Kasumi-1 (cell line): ENCODE results near the gene ADNP.

ENCODE experiments used
- DNase-seq, 2 experiments: peaks; one replicate each; lab custom pipeline; 2025; lab: John Stamatoyannopoulos, UW

The ADNP gene

DNA sequence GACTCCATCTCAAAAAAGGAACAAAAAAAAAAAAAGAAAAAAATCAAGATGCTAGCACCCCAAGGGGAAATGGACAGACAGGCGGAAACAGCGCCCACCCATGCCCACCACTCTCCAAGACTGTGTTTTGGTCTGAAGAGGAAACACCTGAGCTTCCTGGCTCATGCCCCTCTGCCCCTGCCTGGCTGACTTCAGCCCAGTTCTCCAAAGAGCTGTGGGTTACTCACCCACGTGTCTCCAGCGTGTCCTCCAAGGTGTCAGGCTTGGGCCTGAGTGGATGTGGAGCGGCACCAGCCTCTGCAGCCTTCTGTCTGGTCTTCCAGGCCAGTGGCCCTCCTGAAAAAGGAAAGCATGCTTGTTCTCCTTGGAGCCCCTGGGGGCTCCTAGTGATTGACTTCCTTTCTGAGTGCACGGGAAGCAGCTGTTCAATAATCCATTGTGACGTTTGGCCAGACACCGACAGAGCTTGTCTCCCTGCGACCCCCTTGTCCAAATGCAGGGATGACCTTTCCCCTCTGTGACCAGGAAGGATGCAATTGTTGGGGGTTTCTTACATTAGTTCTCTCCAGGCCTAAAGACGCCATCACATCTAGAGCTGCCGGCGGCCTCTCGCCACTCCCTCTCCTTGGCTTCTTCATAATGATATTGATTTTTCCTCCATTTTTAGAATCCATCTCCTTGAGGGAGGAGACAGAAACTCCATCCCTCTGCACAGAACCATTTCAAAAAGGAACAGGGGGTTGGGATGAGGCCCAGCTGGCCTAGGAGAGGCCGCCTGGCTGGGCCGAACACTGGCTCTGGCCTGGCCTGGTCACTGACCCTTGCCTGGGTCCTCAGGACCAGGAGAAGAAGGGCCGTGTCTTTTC, 58.4 kb downstream of the ADNP start:
- no peak for DNase-seq

- DNase-seq: no peak
Observed at GRCh38 chr20:50870561-50871161, 60.6 kb downstream of the ADNP start.

DNA sequence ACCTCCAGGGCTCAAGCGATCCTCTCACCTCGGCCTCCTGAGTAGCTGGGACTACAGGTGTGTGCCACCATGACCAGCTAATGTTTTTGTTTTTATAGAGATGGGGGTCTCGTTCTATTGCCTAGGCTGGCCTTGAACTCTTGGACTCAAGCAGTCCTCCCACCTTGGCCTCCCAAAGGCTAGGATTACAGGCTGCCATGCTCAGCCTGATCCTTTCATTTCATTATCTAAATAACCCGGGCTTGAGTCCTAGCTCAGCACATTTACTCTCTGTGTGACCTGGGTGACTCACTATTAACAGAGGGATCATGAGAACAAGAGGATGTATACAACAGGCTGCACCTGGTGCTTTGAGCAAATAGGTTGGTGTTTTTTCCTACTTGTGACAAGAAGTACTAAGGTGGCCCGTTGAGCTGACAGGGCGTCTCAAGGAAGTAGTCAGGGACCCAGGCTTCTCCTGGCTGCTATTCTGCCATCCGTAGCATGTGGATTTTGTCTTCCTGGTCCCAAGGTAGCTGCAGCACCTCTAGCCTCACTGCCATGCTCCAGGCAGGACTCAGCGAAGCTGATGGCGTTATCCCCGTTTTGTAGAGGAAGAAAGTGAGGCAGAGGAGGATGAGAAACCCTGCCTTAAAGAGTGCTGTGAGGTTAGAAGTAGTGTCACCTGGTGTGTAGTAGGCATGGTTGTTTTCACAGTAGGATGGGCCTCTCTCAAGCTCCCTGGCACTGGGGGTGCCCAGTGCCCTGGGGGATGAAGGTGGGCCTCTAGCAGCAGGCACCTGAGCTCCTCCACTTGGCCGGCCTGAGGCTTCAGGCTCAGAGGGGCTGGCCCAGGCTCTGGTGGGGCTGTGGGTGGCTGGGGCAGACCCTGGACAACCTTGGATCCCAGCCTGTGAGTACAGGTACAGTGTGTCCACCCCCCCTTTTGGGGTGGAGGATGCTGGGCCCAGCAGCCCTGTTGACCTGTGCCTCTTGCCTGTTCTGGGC, 62.4 kb downstream of the ADNP start:
- DNase-seq: no peak

GRCh38 chr20:50867805-50868204, 63.4 kb downstream of the ADNP start:
- DNase-seq: no peak

- DNase-seq: no peak
Observed at GRCh38 chr20:50866831-50867230, 64.4 kb downstream of the ADNP start.

DNA sequence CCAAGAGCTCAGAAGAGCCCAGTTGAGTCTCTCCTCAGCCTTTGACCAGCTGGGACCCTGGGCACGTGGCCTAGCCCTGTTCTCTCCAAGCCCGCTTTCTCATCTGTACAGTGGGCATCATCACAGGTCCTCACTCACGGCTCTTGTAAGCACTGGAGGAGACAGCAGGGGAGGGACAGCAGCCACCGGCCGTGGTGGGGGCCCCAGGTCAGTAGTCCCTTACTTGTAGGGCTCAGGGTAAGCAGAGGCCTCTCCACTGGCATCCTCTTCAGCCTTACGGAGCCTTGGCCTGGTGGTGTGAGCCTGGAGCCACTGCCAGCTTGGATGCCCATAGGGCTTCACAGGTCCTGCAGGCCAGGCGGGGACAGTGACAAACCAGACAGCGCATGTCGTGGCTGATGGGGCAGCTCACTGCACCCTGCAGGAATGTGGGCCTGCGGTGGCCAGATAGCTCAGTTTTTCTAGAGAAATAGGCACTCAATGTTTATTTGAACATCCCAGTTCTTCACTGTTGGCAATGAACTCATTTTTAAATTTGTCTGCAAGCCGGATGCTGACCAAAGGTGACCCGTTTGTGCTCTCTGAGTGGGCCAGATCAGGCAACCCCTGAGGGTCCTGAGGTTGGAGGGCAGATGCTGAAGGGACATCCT, 65.1 kb downstream of the ADNP start:
- DNase-seq: no peak

DNA sequence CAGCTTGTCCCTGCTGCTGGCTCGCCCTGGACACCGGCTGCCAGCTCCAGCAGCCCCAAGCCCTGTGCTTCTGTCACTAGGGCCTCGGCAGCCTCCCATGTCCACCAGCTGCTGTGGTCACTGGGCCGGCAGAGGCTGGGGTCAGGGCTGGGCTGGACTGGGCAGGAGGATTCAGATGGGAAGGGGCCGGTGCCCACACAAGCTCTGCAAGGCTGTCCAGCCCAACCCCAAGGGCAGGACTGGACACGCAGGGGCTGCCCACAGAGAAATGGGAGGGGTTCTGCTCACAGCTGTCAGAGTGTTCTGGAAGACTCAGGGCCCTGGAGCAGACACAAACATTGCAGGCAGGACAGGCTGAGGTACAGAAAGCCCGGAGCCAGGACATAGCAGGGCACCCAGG, 65.6 kb downstream of the ADNP start:
- DNase-seq: no peak

GRCh38 chr20:50865114-50865513, 66.1 kb downstream of the ADNP start:
- no peak for DNase-seq

DNA sequence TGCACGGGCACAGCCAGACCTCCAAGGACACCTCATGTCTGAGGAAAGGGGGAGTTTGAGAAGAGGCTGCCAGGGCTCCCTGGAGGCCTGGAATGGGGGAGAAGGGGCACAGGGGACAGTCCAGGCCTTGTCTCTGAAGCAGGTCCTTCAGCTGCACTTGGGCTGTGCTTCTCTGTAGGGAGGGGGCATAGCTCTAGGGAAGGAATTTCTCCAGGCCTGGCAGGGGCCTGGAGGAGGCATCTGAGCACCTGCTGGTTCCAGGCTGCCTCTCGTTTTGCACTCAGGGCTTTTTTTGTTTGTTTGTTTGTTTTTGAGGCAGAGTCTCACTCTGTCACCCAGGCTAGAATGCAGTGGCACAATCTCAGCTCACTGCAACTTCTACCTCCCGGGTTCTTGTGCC, 68.7 kb downstream of the ADNP start:
- no peak for DNase-seq

DNA sequence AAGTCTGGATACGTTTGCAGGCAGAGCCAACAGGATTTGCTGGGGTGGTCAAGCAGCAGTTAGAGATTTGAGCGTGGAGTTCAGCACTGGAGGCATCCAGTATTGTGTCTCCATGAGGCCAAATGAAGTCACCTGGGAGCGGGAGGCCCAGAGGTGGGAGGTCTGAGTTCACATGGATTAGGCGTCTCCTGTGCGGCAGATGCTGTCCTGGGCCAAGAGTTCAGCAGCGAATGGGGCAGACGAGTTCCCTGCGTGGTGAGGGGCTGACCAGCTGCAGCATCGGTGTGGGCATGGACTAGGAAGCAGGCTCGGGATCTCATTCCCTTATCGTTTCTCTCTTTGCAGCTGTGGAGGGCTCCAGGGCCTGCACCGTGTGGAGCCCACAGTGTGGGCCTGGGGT, 70.2 kb downstream of the ADNP start:
- no peak for DNase-seq

DNA sequence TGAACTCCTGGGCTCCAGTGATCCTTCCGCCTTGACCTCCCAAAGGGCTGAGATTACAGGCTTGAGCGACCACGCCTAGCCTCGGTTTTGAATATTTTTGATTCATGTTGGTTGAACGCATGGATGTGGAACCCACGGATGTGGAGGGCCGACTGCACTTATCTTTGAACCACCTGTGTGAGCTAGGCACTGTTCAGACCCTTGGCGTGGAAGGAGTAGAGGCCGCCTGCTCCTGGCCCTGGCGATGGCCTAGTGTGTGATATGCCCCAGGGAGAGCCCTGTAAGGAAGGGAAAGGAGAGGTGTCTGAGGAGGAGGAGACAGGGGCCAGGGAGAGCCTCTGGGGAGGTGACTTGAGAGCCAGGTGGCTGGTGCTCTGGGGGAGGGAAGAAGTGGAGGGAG, 72.1 kb downstream of the ADNP start:
- DNase-seq: no peak

DNA sequence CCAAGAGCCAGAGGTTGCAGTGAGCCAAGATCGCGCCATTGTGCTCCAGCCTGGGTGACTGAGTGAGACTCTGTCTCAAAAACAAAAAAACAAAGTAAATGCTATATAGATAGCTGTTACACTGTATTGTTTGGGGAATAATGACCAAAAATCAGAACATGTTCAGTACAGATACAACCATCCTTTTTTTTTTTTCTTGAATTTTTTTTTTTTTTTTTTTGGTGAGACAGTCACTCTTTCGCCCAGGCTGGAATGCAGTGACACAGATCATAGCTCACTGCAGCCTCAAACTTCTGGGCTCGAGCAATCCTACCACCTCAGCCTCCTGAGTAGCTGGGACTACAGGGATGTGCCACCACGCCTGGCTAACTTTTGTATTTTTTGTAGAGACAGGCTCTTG, 72.7 kb downstream of the ADNP start:
- no peak for DNase-seq

GRCh38 chr20:50857348-50857747, 73.9 kb downstream of the ADNP start:
- DNase-seq: no peak

- no peak for DNase-seq
Observed at GRCh38 chr20:50856475-50857041, 74.7 kb downstream of the ADNP start.

DNA sequence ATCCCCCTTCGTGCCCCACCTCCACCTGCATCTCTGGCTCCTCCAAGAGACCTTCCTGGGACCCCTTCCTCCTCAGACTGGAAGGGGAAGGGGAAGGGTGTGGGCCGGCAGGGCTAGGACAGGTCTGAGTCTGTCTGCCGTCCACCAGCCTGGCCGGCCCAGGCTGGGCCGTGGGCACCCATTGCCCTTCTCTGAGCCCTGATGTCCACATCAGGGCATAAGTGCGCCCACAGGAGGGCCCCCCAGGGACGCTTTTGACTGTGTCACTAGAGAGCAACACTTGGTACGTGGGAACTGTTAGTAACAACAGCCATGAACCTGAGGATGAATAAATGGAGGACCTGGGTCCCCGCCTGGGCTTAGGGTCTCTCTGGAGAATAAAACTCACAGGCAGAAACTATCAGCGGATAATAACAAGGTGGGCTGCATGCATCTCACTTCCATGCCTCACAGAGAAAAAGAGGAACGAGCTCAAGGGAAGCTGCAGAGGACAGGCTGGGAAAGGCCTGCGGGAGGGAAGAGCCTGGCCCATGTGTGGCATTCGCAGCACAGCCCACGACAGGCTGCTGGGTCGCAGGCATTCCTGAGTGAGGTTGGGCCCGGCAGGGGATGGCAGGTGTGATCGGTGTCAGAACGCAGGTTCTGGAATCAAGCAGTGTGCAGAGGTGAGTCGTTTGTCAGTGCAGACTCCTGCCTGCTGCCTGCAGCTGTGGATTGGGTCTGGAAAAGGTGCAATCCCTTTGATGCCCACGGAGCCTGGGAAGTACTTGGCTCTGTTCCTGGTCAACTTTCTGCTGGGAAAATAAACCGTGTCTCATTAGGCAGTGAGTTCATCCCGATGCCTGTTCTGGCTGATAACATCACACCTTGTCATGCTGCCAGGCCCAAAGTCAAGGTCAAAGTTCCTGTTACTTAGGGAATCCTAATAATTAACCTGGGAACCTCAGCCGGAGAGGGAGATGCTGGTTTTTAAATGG, 75.5 kb downstream of the ADNP start:
- DNase-seq: no peak

GRCh38 chr20:50854506-50855249, 76.6 kb downstream of the ADNP start:
- DNase-seq: no peak

- DNase-seq: no peak
Observed at GRCh38 chr20:50852085-50852484, 79.2 kb downstream of the ADNP start.

DNA sequence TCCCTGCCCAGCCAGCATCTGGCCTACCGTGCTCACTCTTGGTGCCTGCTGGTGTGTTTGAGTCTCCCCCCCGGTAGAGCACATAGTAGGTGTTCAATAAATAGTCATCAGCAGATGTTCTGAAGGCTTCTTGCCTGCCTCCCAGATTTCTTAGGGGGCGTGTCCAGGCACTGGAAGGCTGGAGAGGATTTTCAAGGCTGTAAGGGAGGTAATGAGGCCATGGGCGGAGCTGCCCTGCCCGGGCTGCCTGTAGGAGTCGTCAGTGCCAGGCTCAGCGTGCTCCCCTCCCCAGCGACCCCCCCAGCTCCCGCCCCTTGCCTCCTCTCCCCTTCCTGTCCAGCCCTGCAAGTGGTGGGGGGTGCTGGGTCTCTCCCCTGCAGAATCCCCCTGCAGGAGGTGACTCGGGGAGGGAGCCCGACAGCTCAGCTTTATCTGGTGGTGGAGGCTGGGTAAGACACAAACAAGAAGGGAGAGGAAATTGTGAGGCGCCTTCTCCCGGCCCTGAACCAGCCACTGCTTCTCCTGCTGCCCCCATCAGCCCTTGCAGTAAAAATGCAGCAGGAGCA, 80.4 kb downstream of the ADNP start:
- no peak for DNase-seq
